ENCODE results near the gene C5orf47. TPM values are rescaled to one million over a fixed set of nuclear protein-coding genes. Genes with fewer than 3 reads are reported as not detected.

The C5orf47 gene
- total RNA-seq, 1 experiment from 2014 or later = not detected

DNA sequence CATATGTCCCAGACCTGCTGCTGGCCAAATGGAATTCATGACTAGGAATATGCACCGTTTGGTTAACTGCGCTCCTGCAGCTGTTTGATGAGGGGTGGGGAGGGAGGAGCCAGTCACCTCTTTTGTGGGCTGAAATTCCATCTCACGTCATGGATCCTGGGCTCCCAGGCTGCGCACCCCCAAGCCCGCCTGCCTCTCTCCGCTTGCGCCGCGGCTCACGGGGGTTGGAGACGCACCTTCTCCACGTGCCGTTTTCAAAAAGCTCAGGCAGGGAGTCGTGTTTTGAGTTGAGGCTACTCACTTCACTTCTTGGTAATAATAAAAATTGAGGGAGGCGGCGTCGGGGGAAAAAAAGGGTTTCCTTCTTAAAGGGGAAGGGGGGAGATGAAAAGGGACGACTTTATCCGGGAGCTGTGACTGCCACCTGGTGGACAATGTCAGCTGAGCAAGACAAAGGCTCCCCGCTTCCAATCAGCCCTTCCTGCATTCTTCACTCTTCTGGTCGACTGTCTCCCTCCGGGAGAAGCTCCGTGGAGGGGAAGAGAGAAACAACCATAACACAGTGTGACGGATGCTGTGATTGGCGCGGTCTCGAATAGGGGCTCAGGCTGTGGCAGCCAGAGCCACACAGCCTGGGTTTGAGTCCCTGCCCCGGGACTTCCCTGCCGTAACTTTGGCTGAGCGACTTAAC is 15.9 kb upstream of the C5orf47 start:
- CTCF ChIA-PET = interaction anchor here (0.6 to 1.4 kb wide), 8 partner anchors 9 to 339 kb away, joined by 3 to 8 read pairs (median 4); no protein-coding TSS in a partner anchor
- no peaks in the 10 kb centered on the region for H3K9me3 ChIP-seq (ENCODE audit: control insufficient read depth, insufficient read depth, low read depth, low read length)
- intact Hi-C loops (cut with micrococcal nuclease; ENCODE audit: unreplicated experiment) (loop anchor here (2.0 to 5.0 kb wide), 2 partner anchors 86 to 354 kb away; partner anchors contain the start of gene CPEB4), in situ Hi-C loops (cut with HindIII; ENCODE audit: low pct_unique_long_range_greater_than_20kb, low sequenced_read_pairs) (no loop called here)
- H3K4me1 ChIP-seq (ENCODE audit: control insufficient read depth, insufficient read depth, low read length) = peaks cover 18% of the 10 kb centered on the region
- POLR2A ChIA-PET = interaction anchor here (0.6 to 0.7 kb wide), 2 partner anchors 75 to 915 kb away, joined by 4 to 11 read pairs; no protein-coding TSS in a partner anchor
- H3K36me3 ChIP-seq (ENCODE audit: control insufficient read depth, insufficient read depth, low read length) = no peaks in the 10 kb centered on the region
- TF ChIP-seq CTCF (IDR thresholded peaks at IDR 0.05) (peak; percentile 88), SIN3A (IDR thresholded peaks at IDR 0.05; ENCODE audit: borderline replicate concordance, insufficient read depth, low read depth, low read length) (no peak), TCF7L2 (IDR thresholded peaks at IDR 0.05; ENCODE audit: low read depth, low read length) (no peak)
- ATAC-seq (peak; percentile 75), DNase-seq (ENCODE audit: low read depth, low spot score) (peak; percentile 67)
- peak overlapping the region; percentile 32 to 59 for H3K4me3 ChIP-seq (ENCODE audit: low read depth in 2 of 2, low read length in 2 of 2)
- H3K27me3 ChIP-seq (ENCODE audit: control insufficient read depth, insufficient read depth, low read length) = no peaks in the 10 kb centered on the region
- H3K27ac ChIP-seq (ENCODE audit: low read length) = 0 out of 2 replicates have a peak overlapping the region, but pooled peaks have one; percentile 13
- BruUV-seq (replicated peaks) = no TSS peak

DNA sequence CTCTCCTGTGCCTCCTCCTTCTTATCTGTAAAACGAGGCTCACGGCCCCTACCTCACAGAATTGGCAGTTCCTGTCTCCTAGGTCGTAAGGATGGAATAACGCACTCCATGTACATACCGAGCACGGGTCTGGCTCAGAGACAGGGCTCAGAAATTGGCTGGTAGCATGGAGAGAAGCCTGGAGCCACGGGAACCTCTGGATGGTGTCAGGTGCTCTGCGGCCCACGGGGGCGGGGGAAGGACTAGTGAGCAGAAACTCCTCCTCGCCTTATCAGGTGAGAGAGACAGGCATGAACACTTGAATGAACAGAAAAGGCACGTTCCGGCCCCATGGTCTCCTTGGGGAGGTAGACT is 15.4 kb upstream of the C5orf47 start:
- Histone ChIP-seq H3K4me1 (ENCODE audit: control insufficient read depth, insufficient read depth, low read length) (peaks cover 18% of the 10 kb centered on the region), H3K36me3 (ENCODE audit: control insufficient read depth, insufficient read depth, low read length) (no peaks in the 10 kb centered on the region), H3K9me3 (ENCODE audit: control insufficient read depth, insufficient read depth, low read depth, low read length) (no peaks in the 10 kb centered on the region), H3K27me3 (ENCODE audit: control insufficient read depth, insufficient read depth, low read length) (no peaks in the 10 kb centered on the region), H3K27ac (ENCODE audit: low read length) (0 out of 2 replicates have a peak overlapping the region, but pooled peaks have one; percentile 13), H3K4me3 (ENCODE audit: low read depth in 2 of 2, low read length in 2 of 2) (peak overlapping the region; percentile 32 to 59)
- CTCF ChIA-PET = interaction anchor here (0.6 to 1.4 kb wide), 7 partner anchors 10 to 338 kb away, joined by 3 to 8 read pairs (median 4); no protein-coding TSS in a partner anchor
- DNase-seq (ENCODE audit: low read depth, low spot score) (no peak), ATAC-seq (no peak)
- in situ Hi-C loops (cut with HindIII; ENCODE audit: low pct_unique_long_range_greater_than_20kb, low sequenced_read_pairs) = no loop called here
- POLR2A ChIA-PET = interaction anchor here (0.7 kb wide), 1 partner anchor 74 kb away, joined by 4 read pairs; no protein-coding TSS in a partner anchor
- intact Hi-C loops (cut with micrococcal nuclease; ENCODE audit: unreplicated experiment) = loop anchor here (2.0 to 5.0 kb wide), 2 partner anchors 86 to 355 kb away; partner anchors contain the start of gene CPEB4
- no TSS peak for BruUV-seq (replicated peaks)
- TF ChIP-seq CTCF (IDR thresholded peaks at IDR 0.05) (no peak), SIN3A (IDR thresholded peaks at IDR 0.05; ENCODE audit: borderline replicate concordance, insufficient read depth, low read depth, low read length) (no peak)
- TF ChIP-seq, protein P1, sequence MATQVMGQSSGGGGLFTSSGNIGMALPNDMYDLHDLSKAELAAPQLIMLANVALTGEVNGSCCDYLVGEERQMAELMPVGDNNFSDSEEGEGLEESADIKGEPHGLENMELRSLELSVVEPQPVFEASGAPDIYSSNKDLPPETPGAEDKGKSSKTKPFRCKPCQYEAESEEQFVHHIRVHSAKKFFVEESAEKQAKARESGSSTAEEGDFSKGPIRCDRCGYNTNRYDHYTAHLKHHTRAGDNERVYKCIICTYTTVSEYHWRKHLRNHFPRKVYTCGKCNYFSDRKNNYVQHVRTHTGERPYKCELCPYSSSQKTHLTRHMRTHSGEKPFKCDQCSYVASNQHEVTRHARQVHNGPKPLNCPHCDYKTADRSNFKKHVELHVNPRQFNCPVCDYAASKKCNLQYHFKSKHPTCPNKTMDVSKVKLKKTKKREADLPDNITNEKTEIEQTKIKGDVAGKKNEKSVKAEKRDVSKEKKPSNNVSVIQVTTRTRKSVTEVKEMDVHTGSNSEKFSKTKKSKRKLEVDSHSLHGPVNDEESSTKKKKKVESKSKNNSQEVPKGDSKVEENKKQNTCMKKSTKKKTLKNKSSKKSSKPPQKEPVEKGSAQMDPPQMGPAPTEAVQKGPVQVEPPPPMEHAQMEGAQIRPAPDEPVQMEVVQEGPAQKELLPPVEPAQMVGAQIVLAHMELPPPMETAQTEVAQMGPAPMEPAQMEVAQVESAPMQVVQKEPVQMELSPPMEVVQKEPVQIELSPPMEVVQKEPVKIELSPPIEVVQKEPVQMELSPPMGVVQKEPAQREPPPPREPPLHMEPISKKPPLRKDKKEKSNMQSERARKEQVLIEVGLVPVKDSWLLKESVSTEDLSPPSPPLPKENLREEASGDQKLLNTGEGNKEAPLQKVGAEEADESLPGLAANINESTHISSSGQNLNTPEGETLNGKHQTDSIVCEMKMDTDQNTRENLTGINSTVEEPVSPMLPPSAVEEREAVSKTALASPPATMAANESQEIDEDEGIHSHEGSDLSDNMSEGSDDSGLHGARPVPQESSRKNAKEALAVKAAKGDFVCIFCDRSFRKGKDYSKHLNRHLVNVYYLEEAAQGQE (IDR thresholded peaks at IDR 0.05; ENCODE audit: insufficient read depth in 1 of 2, low read depth in 2 of 2, low read length in 1 of 2) = no peak
